Right lobe of liver (tissue), 4 donors: ENCODE data around the gene TEX44.

Source experiments
- CTCF ChIP-seq, 4 donors: fragments of 200-600 bp in 3 of 4; fragments of 450-650 bp in 1 of 4; IDR thresholded peaks; one replicate each; pipeline versions ENCODE4 v1.5.1 to v1.8.0; 2016 to 2022; ENCODE audit warnings: antibody characterized with exemption in 4 of 4, mild to moderate bottlenecking in 2 of 4
- POLR2A ChIP-seq: fragments of 450-650 bp; IDR thresholded peaks from one replicate; pipeline ENCODE4 v1.6.1; 2017; ENCODE audit warnings: antibody characterized with exemption, mild to moderate bottlenecking
- donor health status: DM: no; HTN: no; CAD: no.
- donor health status: DM: no; HTN: no; CAD: no.
- donor health status: DM: no; HTN: yes; CAD: no.

DNA sequence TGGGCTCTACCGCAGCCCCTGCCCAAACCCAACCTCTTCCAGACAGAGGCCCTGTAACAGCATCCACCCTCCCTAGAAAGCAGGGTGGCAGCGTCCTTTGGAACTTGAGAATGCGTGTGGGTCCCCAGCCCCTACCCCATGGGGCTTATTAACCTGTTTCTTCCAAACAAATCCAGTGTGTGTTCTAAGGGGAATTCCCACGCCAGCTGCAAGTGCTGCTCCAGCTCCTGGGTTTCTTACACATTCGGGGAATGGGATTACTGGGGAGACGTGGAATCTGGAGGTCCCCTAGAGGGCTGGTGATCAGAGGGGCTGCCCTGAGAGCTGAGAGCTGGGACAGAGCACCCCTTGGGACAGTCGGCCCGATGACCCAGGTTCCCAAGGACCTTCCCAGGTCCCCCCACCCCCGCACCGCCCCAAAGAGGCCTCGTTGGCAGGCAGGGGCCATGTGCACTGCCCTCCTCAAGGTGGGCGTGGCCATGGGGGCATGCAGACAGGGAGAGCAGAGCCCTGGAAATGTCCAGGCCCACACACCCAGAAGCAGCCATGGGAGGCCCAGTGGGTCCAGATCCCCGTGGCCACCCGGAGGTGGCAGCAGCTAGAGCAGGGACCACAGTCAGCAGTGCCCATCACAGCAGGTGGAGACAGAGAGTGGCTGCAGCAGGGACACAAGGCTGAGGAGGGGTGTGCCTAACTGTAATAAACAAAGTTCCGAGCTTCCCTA is 18.8 kb upstream of the TEX44 start:
- TF ChIP-seq CTCF (IDR thresholded peaks at IDR 0.05) = no peak
- no peak for TF ChIP-seq POLR2A
